Nephron (organoid): ENCODE measurements around the gene CD34.

Experiments
- H3K27ac Mint-ChIP-seq, 3 experiments: 2 replicates each; pipeline ENCODE4 v1.8.0; 2020; ENCODE audit warnings: mixed read lengths in 3 of 3, mild to moderate bottlenecking in 2 of 3, moderate library complexity in 1 of 3
- H3K27me3 Mint-ChIP-seq: 2 replicates; pipeline ENCODE4 v1.8.0; 2021; ENCODE audit warnings: low read depth, mild to moderate bottlenecking, moderate library complexity, mixed read lengths
- H3K36me3 Mint-ChIP-seq: 2 replicates; pipeline ENCODE4 v1.8.0; 2020; ENCODE audit warnings: low read depth, mixed read lengths
- H3K4me1 Mint-ChIP-seq: 2 replicates; pipeline ENCODE4 v1.8.0; 2020; ENCODE audit warnings: mixed read lengths
- H3K4me3 Mint-ChIP-seq, 3 experiments: 2 replicates each; pipeline ENCODE4 v1.8.0; 2020; ENCODE audit warnings: mild to moderate bottlenecking in 3 of 3, mixed read lengths in 3 of 3, moderate library complexity in 2 of 3
- H3K9me3 Mint-ChIP-seq: 2 replicates; pipeline ENCODE4 v1.8.0; 2020; ENCODE audit warnings: mixed read lengths
- TF ChIP-seq, protein P1 (sequence below), 3 experiments: fragments of 200-600 bp; sonication (generic); IDR thresholded peaks; one replicate each; pipeline ENCODE4 v1.5.0; 2021; ENCODE audit warnings: antibody characterized with exemption in 3 of 3; ENCODE audit not compliant: unreplicated experiment in 3 of 3

The CD34 gene

GRCh38 chr1:207836591-207837347 lies 74.2 kb downstream of the CD34 start:
- Mint-ChIP-seq H3K27me3 (no peaks in the 10 kb centered on the region), H3K36me3 (no peaks in the 10 kb centered on the region), H3K4me1 (peaks cover 4% of the 10 kb centered on the region), H3K9me3 (no peaks in the 10 kb centered on the region), H3K27ac (no peak overlapping the region), H3K4me3 (no peak overlapping the region)
- TF ChIP-seq, protein P1, sequence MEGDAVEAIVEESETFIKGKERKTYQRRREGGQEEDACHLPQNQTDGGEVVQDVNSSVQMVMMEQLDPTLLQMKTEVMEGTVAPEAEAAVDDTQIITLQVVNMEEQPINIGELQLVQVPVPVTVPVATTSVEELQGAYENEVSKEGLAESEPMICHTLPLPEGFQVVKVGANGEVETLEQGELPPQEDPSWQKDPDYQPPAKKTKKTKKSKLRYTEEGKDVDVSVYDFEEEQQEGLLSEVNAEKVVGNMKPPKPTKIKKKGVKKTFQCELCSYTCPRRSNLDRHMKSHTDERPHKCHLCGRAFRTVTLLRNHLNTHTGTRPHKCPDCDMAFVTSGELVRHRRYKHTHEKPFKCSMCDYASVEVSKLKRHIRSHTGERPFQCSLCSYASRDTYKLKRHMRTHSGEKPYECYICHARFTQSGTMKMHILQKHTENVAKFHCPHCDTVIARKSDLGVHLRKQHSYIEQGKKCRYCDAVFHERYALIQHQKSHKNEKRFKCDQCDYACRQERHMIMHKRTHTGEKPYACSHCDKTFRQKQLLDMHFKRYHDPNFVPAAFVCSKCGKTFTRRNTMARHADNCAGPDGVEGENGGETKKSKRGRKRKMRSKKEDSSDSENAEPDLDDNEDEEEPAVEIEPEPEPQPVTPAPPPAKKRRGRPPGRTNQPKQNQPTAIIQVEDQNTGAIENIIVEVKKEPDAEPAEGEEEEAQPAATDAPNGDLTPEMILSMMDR (IDR thresholded peaks at IDR 0.05; ENCODE audit: unreplicated experiment in 3 of 3) = no peak

GRCh38 chr1:207835958-207836357 lies 75.0 kb downstream of the CD34 start:
- H3K9me3 Mint-ChIP-seq = no peaks in the 10 kb centered on the region
- H3K4me3 Mint-ChIP-seq = no peak overlapping the region
- H3K36me3 Mint-ChIP-seq = no peaks in the 10 kb centered on the region
- H3K27ac Mint-ChIP-seq = no peak overlapping the region
- TF ChIP-seq, protein P1 (IDR thresholded peaks at IDR 0.05; ENCODE audit: unreplicated experiment in 3 of 3) = no peak
- H3K4me1 Mint-ChIP-seq = peaks cover 4% of the 10 kb centered on the region
- H3K27me3 Mint-ChIP-seq = no peaks in the 10 kb centered on the region

DNA sequence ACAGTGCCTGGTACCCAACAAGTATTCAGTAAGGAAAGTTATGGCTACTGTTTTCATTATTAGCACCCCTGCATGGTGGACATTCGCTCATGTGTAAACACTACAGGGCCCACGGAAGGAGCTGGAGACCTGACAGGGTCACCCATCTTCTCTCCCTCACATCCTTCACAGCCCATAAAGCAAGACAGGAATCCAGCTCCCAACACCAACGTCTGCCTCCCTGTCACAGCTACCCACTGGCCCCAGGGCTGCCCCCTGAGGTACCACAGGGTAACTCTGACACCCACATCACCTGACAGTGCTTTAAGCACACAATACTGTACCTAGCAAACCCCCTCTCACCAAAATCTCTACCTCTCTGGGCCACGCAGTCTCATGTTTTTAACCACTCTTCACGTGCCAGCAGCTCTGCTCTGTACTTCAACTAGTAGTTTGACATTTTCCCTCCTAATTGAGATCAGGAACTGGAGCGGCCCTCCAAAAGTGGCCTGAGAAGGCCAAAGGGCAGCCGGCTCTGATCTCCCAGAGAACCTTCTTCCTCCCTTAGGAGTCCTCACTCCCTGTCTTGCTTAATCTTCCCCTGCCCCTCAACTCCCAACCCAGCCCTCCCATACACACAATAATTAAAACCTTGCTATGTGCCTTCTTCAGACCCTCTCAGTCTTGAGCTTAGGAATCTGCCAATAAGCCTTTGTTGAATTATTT lies 76.8 kb downstream of the CD34 start:
- TF ChIP-seq, protein P1 (IDR thresholded peaks at IDR 0.05; ENCODE audit: unreplicated experiment in 3 of 3) = no peak
- Mint-ChIP-seq H3K36me3 (no peaks in the 10 kb centered on the region), H3K27me3 (no peaks in the 10 kb centered on the region), H3K4me1 (peaks cover 4% of the 10 kb centered on the region), H3K4me3 (no peak overlapping the region), H3K9me3 (no peaks in the 10 kb centered on the region), H3K27ac (peak overlapping the region in 1 of 3 experiments; percentile 66)

DNA sequence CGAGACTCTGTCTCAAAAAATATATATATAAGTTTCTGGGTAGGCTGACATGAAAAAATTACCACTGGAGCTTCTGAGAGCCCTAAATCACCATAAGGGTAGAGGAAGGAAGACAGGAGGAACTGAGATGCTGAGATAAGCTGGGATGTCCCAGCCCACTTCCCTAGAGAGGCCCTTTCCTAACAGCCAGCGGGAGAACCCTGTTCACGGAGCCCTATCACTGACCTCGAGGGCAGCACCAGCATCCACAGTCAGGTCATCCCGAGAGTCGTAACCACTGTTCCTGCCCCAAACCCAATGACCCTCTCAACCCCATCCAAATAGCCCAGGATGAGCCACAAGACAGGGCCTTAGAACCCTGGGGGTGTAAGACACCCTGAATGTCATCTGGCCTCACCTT lies 77.5 kb downstream of the CD34 start:
- Mint-ChIP-seq H3K4me3 (no peak overlapping the region), H3K36me3 (no peaks in the 10 kb centered on the region), H3K9me3 (no peaks in the 10 kb centered on the region), H3K27ac (no peak overlapping the region), H3K4me1 (peaks cover 4% of the 10 kb centered on the region), H3K27me3 (no peaks in the 10 kb centered on the region)
- TF ChIP-seq, protein P1 (IDR thresholded peaks at IDR 0.05; ENCODE audit: unreplicated experiment in 3 of 3) = no peak

GRCh38 chr1:207832796-207833195 lies 78.1 kb downstream of the CD34 start:
- H3K27ac Mint-ChIP-seq = no peak overlapping the region
- H3K4me3 Mint-ChIP-seq = no peak overlapping the region
- H3K27me3 Mint-ChIP-seq = no peaks in the 10 kb centered on the region
- H3K4me1 Mint-ChIP-seq = peaks cover 4% of the 10 kb centered on the region
- no peaks in the 10 kb centered on the region for H3K36me3 Mint-ChIP-seq
- H3K9me3 Mint-ChIP-seq = no peaks in the 10 kb centered on the region
- TF ChIP-seq, protein P1 (IDR thresholded peaks at IDR 0.05; ENCODE audit: unreplicated experiment in 3 of 3) = no peak
